Adrenal gland (tissue), 19 donors: Measurements from ENCODE around the gene TCERG1. TPM values are rescaled to one million over a fixed set of nuclear protein-coding genes. Genes with fewer than 3 reads are reported as not detected.

Experiments
- DNase-seq, 7 donors: peaks; one replicate each; pipeline ENCODE4 v3.0.0-alpha.2; 2019 to 2020
- H3K27ac ChIP-seq, 5 donors: fragments of 200-600 bp; sonication (generic) in 4 of 5; 1 replicate in 3 of 5; 2 replicates in 2 of 5; pipeline versions ENCODE4 v1.5.1 to v1.8.0; 2016 to 2020; ENCODE audit warnings: mild to moderate bottlenecking in 1 of 5
- H3K27me3 ChIP-seq: fragments of 200-600 bp; 2 replicates; pipeline ENCODE4 v1.8.0; 2021
- H3K36me3 ChIP-seq, 2 donors: fragments of 200-600 bp; replicated peaks in 1 of 2; 1 replicate in 1 of 2; 2 replicates in 1 of 2; pipeline versions ENCODE4 v1.5.1 to v1.8.0; 2018 to 2022
- H3K4me1 ChIP-seq, 2 donors: fragments of 200-600 bp; replicated peaks in 1 of 2; 1 replicate in 1 of 2; 2 replicates in 1 of 2; pipeline versions ENCODE4 v1.5.1 to v1.8.0; 2018 to 2021
- H3K4me3 ChIP-seq, 4 donors: fragments of 200-600 bp; sonication (generic) in 3 of 4; one replicate each; pipeline ENCODE4 v1.5.1; 2016 to 2018
- H3K9me3 ChIP-seq, 3 donors: fragments of 200-600 bp; sonication (generic) in 1 of 3; replicated peaks in 1 of 3; 1 replicate in 2 of 3; 2 replicates in 1 of 3; pipeline versions ENCODE4 v1.5.1 to v1.8.0; 2016 to 2021
- CTCF ChIP-seq, 6 experiments: fragments of 450-650 bp in 4 of 6; fragments of 200-600 bp in 2 of 6; sonication (generic) in 1 of 6; IDR thresholded peaks; 1 replicate in 5 of 6; 2 replicates in 1 of 6; pipeline versions ENCODE4 v1.5.1 to v1.8.0; 2016 to 2021; ENCODE audit warnings: antibody characterized with exemption in 6 of 6, mild to moderate bottlenecking in 2 of 6, moderate library complexity in 1 of 6
- POLR2A ChIP-seq, 2 donors: fragments of 450-650 bp; IDR thresholded peaks; one replicate each; pipeline ENCODE4 v1.6.1; 2017; ENCODE audit warnings: antibody characterized with exemption in 2 of 2, mild to moderate bottlenecking in 2 of 2, moderate library complexity in 1 of 2
- WGBS, 4 donors: extraction: QIAGEN DNeasy Blood & Tissue Kit in 2 of 4; methylation state at CpG; one replicate each; pipeline versions ENCODE4 v1.1.5 to v1.1.7; 2013 to 2017; 5-methylcytosine and 5-hydroxymethylcytosine counted together
- intact Hi-C, 2 donors: fragments of 100-400 bp; cut with DNase I; formaldehyde crosslinking; loops; one replicate each; pipeline versions ENCODE4 v1.14.1 to v1.15.0; 2022 to 2023
- long read RNA-seq, 10 donors: library from polyadenylated mRNA in 3 of 10; unstranded in 2 of 10; stranded (forward) in 1 of 10; transcript quantifications; one replicate each; pipeline ENCODE4 v2.0.0 and lab custom pipeline, GENCODE V29; 2021 to 2026
- polyA plus RNA-seq, 3 donors: library from polyadenylated mRNA; stranded (reverse); fragments of 200-250 nt in 2 of 3; fragments of 350-450 nt in 1 of 3; fragmentation: Illumina TruSeq in 1 of 3; extraction: RNeasy Lipid Tissue Mini Kit (QIAGEN cat#74804) in 1 of 3; gene quantifications; one replicate each; pipeline ENCODE4 v1.2.3, GENCODE V29; 2013 to 2014
- total RNA-seq, 9 donors: library from RNA; depleted of rRNA in 4 of 9; stranded (reverse); fragments of >200 nt in 4 of 9; fragments of 120-200 nt in 1 of 9; fragmentation: NEBNext Ultra II Directional in 1 of 9; extraction: Animal tissue kit (Norgen Biotek cat#: 25700) in 1 of 9; gene quantifications; one replicate each; pipeline versions ENCODE4 v1.1.0 to v1.2.4, GENCODE V29; 2013 to 2023
- donor health status: healthy with polysubstance abuse.
- donor health status: Bipolar disorder and iron deficiency.
- donor health status: DM: yes; HTN: yes; CAD: no.
- donor health status: DM: no; HTN: no; CAD: no.
- donor health status: DM: no; HTN: no; CAD: no.
- donor health status: DM: yes; HTN: yes; CAD: no.

Gene TCERG1
- total RNA-seq, result 10 to 100 TPM; 12.1 to 63.9 (median 36.2) TPM
- polyA plus RNA-seq, result 10 to 100 TPM; 52.1 to 80.4 (median 62.2) TPM
- long read RNA-seq, donor 1, partial matches to known transcripts, result 10 of 11 reads
- long read RNA-seq, donor 1, other reads (novel, unspliced or antisense), result 0 of 11 reads
- long read RNA-seq, donor 2, partial matches to known transcripts, result 0 of 2 reads
- long read RNA-seq, donor 2, other reads (novel, unspliced or antisense), result 0 of 2 reads
- long read RNA-seq, donor 3, result 0 reads
- long read RNA-seq, donor 4, partial matches to known transcripts, result 12 of 13 reads
- long read RNA-seq, donor 4, other reads (novel, unspliced or antisense), result 1 of 13 reads
- long read RNA-seq, donor 5, full-length matches to known transcripts, result 7 of 17 reads
- long read RNA-seq, donor 5, partial matches to known transcripts, result 5 of 17 reads
- long read RNA-seq, donor 5, other reads (novel, unspliced or antisense), result 5 of 17 reads
- long read RNA-seq, donor 6, partial matches to known transcripts, result 6 of 9 reads
- long read RNA-seq, donor 6, other reads (novel, unspliced or antisense), result 3 of 9 reads
- long read RNA-seq, donor 7, partial matches to known transcripts, result 5 of 5 reads
- long read RNA-seq, donor 7, other reads (novel, unspliced or antisense), result 0 of 5 reads
- long read RNA-seq, donor 8, partial matches to known transcripts, result 0 of 4 reads
- long read RNA-seq, donor 8, other reads (novel, unspliced or antisense), result 0 of 4 reads
- long read RNA-seq, donor 9, partial matches to known transcripts, result 0 of 3 reads
- long read RNA-seq, donor 9, other reads (novel, unspliced or antisense), result 0 of 3 reads
- long read RNA-seq, donor 10, partial matches to known transcripts, result 0 of 2 reads
- long read RNA-seq, donor 10, other reads (novel, unspliced or antisense), result 0 of 2 reads

GRCh38 chr5:146446861-146447733, at the start of gene TCERG1:
TSS of gene TCERG1 (plus strand) at chr5:146447333. CDS start at chr5:146447350, 17 bp downstream.
- no peaks in the 10 kb centered on the region for H3K9me3 ChIP-seq
- peak in 1 of 2 donors; percentile 71 for TF ChIP-seq POLR2A (IDR thresholded peaks at IDR 0.05)
- peak; percentile 60 to 82 (median 68) for TF ChIP-seq CTCF (IDR thresholded peaks at IDR 0.05)
- H3K4me3 ChIP-seq, result peak within 1 kb of the TSS; percentile 74 to 99 (median 94)
- peak within 1 kb of the TSS; percentile 40 to 96 (median 87) for H3K27ac ChIP-seq
- WGBS, 4 donors, result 0 to 1% (median 1%) methylated on average over 9 to 68 of the region's 68 CpGs
- intact Hi-C loops, result no loop called here
- peaks cover 17 to 32% of the 10 kb centered on the region in 2 donors for H3K4me1 ChIP-seq
- no peaks in the 10 kb centered on the region for H3K36me3 ChIP-seq
- H3K27me3 ChIP-seq, result no peaks in the 10 kb centered on the region
- DNase-seq, result peak; percentile 99 to 100 (median 100)

- H3K4me1 ChIP-seq, result no peaks in the 10 kb centered on the region
- no peak overlapping the region for H3K4me3 ChIP-seq
- no peak for TF ChIP-seq CTCF (IDR thresholded peaks at IDR 0.05)
- TF ChIP-seq POLR2A (IDR thresholded peaks at IDR 0.05), result no peak
- H3K27me3 ChIP-seq, result peaks cover 7% of the 10 kb centered on the region
- no peak overlapping the region for H3K27ac ChIP-seq
- H3K36me3 ChIP-seq, result no peaks in the 10 kb centered on the region
- DNase-seq, result no peak
- 79 to 88% (median 83%) methylated on average over 4 of the region's 4 CpGs for WGBS, 4 donors
- intact Hi-C loops, result no loop called here
- H3K9me3 ChIP-seq, result no peaks in the 10 kb centered on the region
Measured at GRCh38 chr5:146398826-146399225, 48.3 kb upstream of the TCERG1 start.

- H3K4me3 ChIP-seq, result no peak overlapping the region
- peaks cover 7% of the 10 kb centered on the region for H3K27me3 ChIP-seq
Measured at GRCh38 chr5:146399481-146399880, 47.7 kb upstream of the TCERG1 start.

More at GRCh38 chr5:146399481-146399880, 47.7 kb upstream of the TCERG1 start:
- WGBS, 4 donors, result 58 to 100% (median 75%) methylated on average over 1 of the region's 1 CpG
- no peaks in the 10 kb centered on the region for H3K36me3 ChIP-seq
- TF ChIP-seq CTCF (IDR thresholded peaks at IDR 0.05) (no peak), POLR2A (IDR thresholded peaks at IDR 0.05) (no peak)
- H3K9me3 ChIP-seq, result no peaks in the 10 kb centered on the region
- H3K27ac ChIP-seq, result no peak overlapping the region
- DNase-seq, result no peak
- intact Hi-C loops, result no loop called here
- no peaks in the 10 kb centered on the region for H3K4me1 ChIP-seq
